Erythroblast (primary cell): ENCODE results near the gene SRF.

Experiments used
- GATA1 ChIP-seq: IDR thresholded peaks from 2 replicates; pipeline ENCODE4 v1.6.1; 2011; ENCODE audit warnings: low read depth, mild to moderate bottlenecking, control low read depth, low read length, moderate library complexity
- POLR2A ChIP-seq: IDR thresholded peaks from 2 replicates; pipeline ENCODE4 v1.6.1; 2011; ENCODE audit warnings: mild to moderate bottlenecking, low read length

- TF ChIP-seq GATA1 (no peak), POLR2A (no peak)
Observed at GRCh38 chr6:43170417-43170930, 595 bp upstream of the SRF start.
